GM12801 (cell line): ENCODE results near the gene GFOD1.

Experiments
- TF ChIP-seq, protein P1 (sequence below): IDR thresholded peaks from one replicate; pipeline ENCODE4 v1.5.1; 2011; ENCODE audit warnings: control low read depth; ENCODE audit not compliant: insufficient read length; ENCODE audit errors: extremely low read depth

Gene GFOD1

GRCh38 chr6:13368731-13369115 is 118.7 kb downstream of the GFOD1 start:
- TF ChIP-seq, protein P1, sequence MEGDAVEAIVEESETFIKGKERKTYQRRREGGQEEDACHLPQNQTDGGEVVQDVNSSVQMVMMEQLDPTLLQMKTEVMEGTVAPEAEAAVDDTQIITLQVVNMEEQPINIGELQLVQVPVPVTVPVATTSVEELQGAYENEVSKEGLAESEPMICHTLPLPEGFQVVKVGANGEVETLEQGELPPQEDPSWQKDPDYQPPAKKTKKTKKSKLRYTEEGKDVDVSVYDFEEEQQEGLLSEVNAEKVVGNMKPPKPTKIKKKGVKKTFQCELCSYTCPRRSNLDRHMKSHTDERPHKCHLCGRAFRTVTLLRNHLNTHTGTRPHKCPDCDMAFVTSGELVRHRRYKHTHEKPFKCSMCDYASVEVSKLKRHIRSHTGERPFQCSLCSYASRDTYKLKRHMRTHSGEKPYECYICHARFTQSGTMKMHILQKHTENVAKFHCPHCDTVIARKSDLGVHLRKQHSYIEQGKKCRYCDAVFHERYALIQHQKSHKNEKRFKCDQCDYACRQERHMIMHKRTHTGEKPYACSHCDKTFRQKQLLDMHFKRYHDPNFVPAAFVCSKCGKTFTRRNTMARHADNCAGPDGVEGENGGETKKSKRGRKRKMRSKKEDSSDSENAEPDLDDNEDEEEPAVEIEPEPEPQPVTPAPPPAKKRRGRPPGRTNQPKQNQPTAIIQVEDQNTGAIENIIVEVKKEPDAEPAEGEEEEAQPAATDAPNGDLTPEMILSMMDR: no peak

GRCh38 chr6:13368079-13368730 is 119.2 kb downstream of the GFOD1 start:
- TF ChIP-seq, protein P1: no peak

- TF ChIP-seq, protein P1: no peak
These were observed 120.0 kb downstream of the GFOD1 start for GRCh38 chr6:13367396-13367795.

DNA sequence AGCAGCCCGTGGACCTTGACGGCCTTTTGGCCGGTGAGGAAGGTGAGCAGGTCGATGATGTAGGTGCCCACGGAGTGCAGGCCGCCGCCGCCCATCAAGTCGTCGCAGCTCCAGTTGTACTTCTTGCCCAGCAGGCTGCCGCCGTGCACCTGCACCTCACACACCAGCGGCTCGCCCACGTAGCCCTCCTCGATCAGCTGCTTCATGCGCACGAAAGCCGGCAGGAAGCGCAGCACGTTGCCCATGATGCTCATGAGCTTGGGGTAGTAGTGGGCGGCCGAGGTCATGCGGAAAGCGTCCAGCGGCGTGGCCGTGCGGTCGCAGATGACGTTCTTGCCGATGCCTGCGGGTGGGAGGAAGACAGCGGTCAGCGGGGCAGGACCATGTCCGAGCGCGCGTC is 122.1 kb downstream of the GFOD1 start:
- TF ChIP-seq, protein P1: no peak

- TF ChIP-seq, protein P1: no peak
These were observed 122.6 kb downstream of the GFOD1 start for GRCh38 chr6:13364842-13365241.

GRCh38 chr6:13362412-13362811 is 125.0 kb downstream of the GFOD1 start:
- TF ChIP-seq, protein P1: no peak

GRCh38 chr6:13360671-13361540 is 126.5 kb downstream of the GFOD1 start:
- TF ChIP-seq, protein P1: no peak
